Measurements from ENCODE around the gene DHODH.
"Not testable (repeated sequence)": the region's sequence is repeated elsewhere in the genome, so short reads cannot be mapped to it uniquely, and the experiment has no call there.

The DHODH gene

GRCh38 chr16:72008424-72009216 is at the start of gene DHODH:
Gene DHODH, plus strand, starts transcription at chr16:72008744. Its CDS starts 21 bp downstream, at chr16:72008765.
- Mint-ChIP-seq H3K36me3 (peaks cover 6% of the 10 kb centered on the region), H3K27me3 (no peaks in the 10 kb centered on the region), H3K27ac (peak within 1 kb of the TSS; percentile 97), H3K4me3 (peak within 1 kb of the TSS; percentile 95), H3K9me3 (no peaks in the 10 kb centered on the region), H3K4me1 (peaks cover 22% of the 10 kb centered on the region)

- Mint-ChIP-seq H3K4me3 (no peak overlapping the region), H3K4me1 (peaks cover 14% of the 10 kb centered on the region), H3K9me3 (no peaks in the 10 kb centered on the region), H3K27ac (no peak overlapping the region), H3K36me3 (no peaks in the 10 kb centered on the region), H3K27me3 (no peaks in the 10 kb centered on the region)
Observed at GRCh38 chr16:71961066-71962039, 47.2 kb upstream of the DHODH start.

- Mint-ChIP-seq H3K36me3 (no peaks in the 10 kb centered on the region), H3K4me1 (peaks cover 5% of the 10 kb centered on the region), H3K27ac (no peak overlapping the region), H3K9me3 (no peaks in the 10 kb centered on the region), H3K27me3 (no peaks in the 10 kb centered on the region), H3K4me3 (no peak overlapping the region)
Observed at GRCh38 chr16:71963125-71963875, 45.2 kb upstream of the DHODH start.

GRCh38 chr16:71965223-71965622 is 43.3 kb upstream of the DHODH start:
- no peaks in the 10 kb centered on the region for H3K27me3 Mint-ChIP-seq
- H3K36me3 Mint-ChIP-seq: no peaks in the 10 kb centered on the region
- no peaks in the 10 kb centered on the region for H3K9me3 Mint-ChIP-seq
- no peak overlapping the region for H3K4me3 Mint-ChIP-seq
- no peak overlapping the region for H3K27ac Mint-ChIP-seq
- peaks cover 5% of the 10 kb centered on the region for H3K4me1 Mint-ChIP-seq

GRCh38 chr16:71966932-71967331 is 41.6 kb upstream of the DHODH start:
- Mint-ChIP-seq H3K4me1 (peaks cover 5% of the 10 kb centered on the region), H3K4me3 (no peak overlapping the region), H3K27me3 (no peaks in the 10 kb centered on the region), H3K9me3 (no peaks in the 10 kb centered on the region), H3K36me3 (no peaks in the 10 kb centered on the region), H3K27ac (no peak overlapping the region)

GRCh38 chr16:71969353-71969752 is 39.2 kb upstream of the DHODH start:
- Mint-ChIP-seq H3K9me3 (no peaks in the 10 kb centered on the region), H3K4me3 (no peak overlapping the region), H3K27ac (no peak overlapping the region), H3K27me3 (no peaks in the 10 kb centered on the region), H3K36me3 (no peaks in the 10 kb centered on the region), H3K4me1 (no peaks in the 10 kb centered on the region)

- Mint-ChIP-seq H3K9me3 (no peaks in the 10 kb centered on the region), H3K27me3 (no peaks in the 10 kb centered on the region), H3K36me3 (no peaks in the 10 kb centered on the region), H3K27ac (no peak overlapping the region), H3K4me3 (no peak overlapping the region), H3K4me1 (no peaks in the 10 kb centered on the region)
Observed at GRCh38 chr16:71971571-71971970, 37.0 kb upstream of the DHODH start.

- no peaks in the 10 kb centered on the region for H3K9me3 Mint-ChIP-seq
- no peaks in the 10 kb centered on the region for H3K27me3 Mint-ChIP-seq
- no peaks in the 10 kb centered on the region for H3K4me1 Mint-ChIP-seq
- H3K4me3 Mint-ChIP-seq: no peak overlapping the region
- H3K27ac Mint-ChIP-seq: no peak overlapping the region
- no peaks in the 10 kb centered on the region for H3K36me3 Mint-ChIP-seq
Observed at GRCh38 chr16:71972356-71972755, 36.2 kb upstream of the DHODH start.

- no peaks in the 10 kb centered on the region for H3K9me3 Mint-ChIP-seq
- H3K27me3 Mint-ChIP-seq: no peaks in the 10 kb centered on the region
- H3K4me3 Mint-ChIP-seq: no peak overlapping the region
- no peak overlapping the region for H3K27ac Mint-ChIP-seq
- no peaks in the 10 kb centered on the region for H3K4me1 Mint-ChIP-seq
- H3K36me3 Mint-ChIP-seq: no peaks in the 10 kb centered on the region
Observed at GRCh38 chr16:71973001-71973400, 35.5 kb upstream of the DHODH start.

GRCh38 chr16:71974068-71974818 is 34.3 kb upstream of the DHODH start:
- H3K4me3 Mint-ChIP-seq: no peak overlapping the region
- no peaks in the 10 kb centered on the region for H3K27me3 Mint-ChIP-seq
- H3K36me3 Mint-ChIP-seq: no peaks in the 10 kb centered on the region
- no peak overlapping the region for H3K27ac Mint-ChIP-seq
- no peaks in the 10 kb centered on the region for H3K4me1 Mint-ChIP-seq
- H3K9me3 Mint-ChIP-seq: no peaks in the 10 kb centered on the region

GRCh38 chr16:71985262-71985974 is 23.1 kb upstream of the DHODH start:
- Mint-ChIP-seq H3K27ac (no peak overlapping the region), H3K27me3 (peaks cover 7% of the 10 kb centered on the region), H3K9me3 (no peaks in the 10 kb centered on the region), H3K4me1 (no peaks in the 10 kb centered on the region), H3K36me3 (no peaks in the 10 kb centered on the region), H3K4me3 (no peak overlapping the region)

GRCh38 chr16:71986131-71986530 is 22.4 kb upstream of the DHODH start:
- no peak overlapping the region for H3K4me3 Mint-ChIP-seq
- peaks cover 5% of the 10 kb centered on the region for H3K27me3 Mint-ChIP-seq
- no peaks in the 10 kb centered on the region for H3K4me1 Mint-ChIP-seq
- H3K27ac Mint-ChIP-seq: no peak overlapping the region
- no peaks in the 10 kb centered on the region for H3K36me3 Mint-ChIP-seq
- H3K9me3 Mint-ChIP-seq: no peaks in the 10 kb centered on the region

- no peaks in the 10 kb centered on the region for H3K9me3 Mint-ChIP-seq
- H3K27ac Mint-ChIP-seq: no peak overlapping the region
- H3K36me3 Mint-ChIP-seq: no peaks in the 10 kb centered on the region
- no peaks in the 10 kb centered on the region for H3K4me1 Mint-ChIP-seq
- no peak overlapping the region for H3K4me3 Mint-ChIP-seq
- peaks cover 9% of the 10 kb centered on the region for H3K27me3 Mint-ChIP-seq
Observed at GRCh38 chr16:71995038-71995437, 13.5 kb upstream of the DHODH start.

- H3K4me1 Mint-ChIP-seq, H3K27ac Mint-ChIP-seq, H3K4me3 Mint-ChIP-seq, H3K9me3 Mint-ChIP-seq, H3K27me3 Mint-ChIP-seq, H3K36me3 Mint-ChIP-seq: not testable (repeated sequence)
Observed at GRCh38 chr16:71997578-71997977, 11.0 kb upstream of the DHODH start.
